HG03066 (cell line): ENCODE results near the gene SCAF4.
"Not testable (repeated sequence)": the region's sequence is repeated elsewhere in the genome, so short reads cannot be mapped to it uniquely, and the experiment has no call there.

Experiments used
- ATAC-seq: cut with Tn5 transposase; IDR thresholded peaks from one replicate; pipeline ENCODE4 v1.9.1; 2021; ENCODE audit warnings: low read depth; ENCODE audit not compliant: unreplicated experiment

Gene SCAF4

GRCh38 chr21:31654821-31655580 is 76.9 kb downstream of the SCAF4 start:
- not testable (repeated sequence) for ATAC-seq

GRCh38 chr21:31654340-31654739 is 77.6 kb downstream of the SCAF4 start:
- ATAC-seq: no peak

GRCh38 chr21:31651491-31651890 is 80.4 kb downstream of the SCAF4 start:
- not testable (repeated sequence) for ATAC-seq

GRCh38 chr21:31650930-31651329 is 81.0 kb downstream of the SCAF4 start:
- no peak for ATAC-seq

GRCh38 chr21:31647650-31648049 is 84.3 kb downstream of the SCAF4 start:
- peak; percentile 72 for ATAC-seq

- no peak for ATAC-seq
Measured at GRCh38 chr21:31644643-31645042, 87.3 kb downstream of the SCAF4 start.

GRCh38 chr21:31641416-31641922 is 90.4 kb downstream of the SCAF4 start:
- no peak for ATAC-seq

- no peak for ATAC-seq
Measured at GRCh38 chr21:31636874-31637273, 95.0 kb downstream of the SCAF4 start.

- no peak for ATAC-seq
Measured at GRCh38 chr21:31634993-31635392, 96.9 kb downstream of the SCAF4 start.

GRCh38 chr21:31631881-31632280 is 100.0 kb downstream of the SCAF4 start:
- ATAC-seq: not testable (repeated sequence)

GRCh38 chr21:31629972-31630711 is 101.8 kb downstream of the SCAF4 start:
- ATAC-seq: no peak

GRCh38 chr21:31624961-31625491 is 106.9 kb downstream of the SCAF4 start:
- no peak for ATAC-seq

- ATAC-seq: no peak
Measured at GRCh38 chr21:31624181-31624580, 107.7 kb downstream of the SCAF4 start.

- no peak for ATAC-seq
Measured at GRCh38 chr21:31623664-31624063, 108.3 kb downstream of the SCAF4 start.

- ATAC-seq: no peak
Measured at GRCh38 chr21:31622397-31622796, 109.5 kb downstream of the SCAF4 start.
